Breast epithelium (tissue), 4 donors: ENCODE measurements around the gene LY6G6D. TPM values are rescaled to one million over a fixed set of nuclear protein-coding genes. Genes with fewer than 3 reads are reported as not detected.

Source experiments
- DNase-seq, 2 donors: peaks; one replicate each; pipeline ENCODE4 v3.0.0-alpha.2; 2019; ENCODE audit warnings: low spot score in 2 of 2
- H3K27ac ChIP-seq, 2 donors: fragments of 200-600 bp; sonication (generic) in 1 of 2; one replicate each; pipeline ENCODE4 v1.5.1; 2016 to 2019; ENCODE audit warnings: mild to moderate bottlenecking in 1 of 2
- H3K27me3 ChIP-seq, 2 donors: fragments of 200-600 bp; sonication (generic) in 1 of 2; one replicate each; pipeline versions ENCODE4 v1.5.1 to v1.6.0; 2017 to 2019; ENCODE audit warnings: control low read depth in 1 of 2, mild to moderate bottlenecking in 1 of 2
- H3K36me3 ChIP-seq: fragments of 200-600 bp; one replicate; pipeline ENCODE4 v1.5.1; 2019
- H3K4me1 ChIP-seq, 2 donors: fragments of 200-600 bp; sonication (generic); one replicate each; pipeline ENCODE4 v1.5.1; 2016 to 2019; ENCODE audit warnings: control low read depth in 1 of 2
- H3K4me3 ChIP-seq, 3 donors: fragments of 200-600 bp; sonication (generic); 1 replicate in 2 of 3; 2 replicates in 1 of 3; pipeline ENCODE4 v1.5.1; 2016 to 2019; ENCODE audit warnings: mild to moderate bottlenecking in 3 of 3, moderate library complexity in 2 of 3
- H3K9me3 ChIP-seq, 2 donors: fragments of 200-600 bp; sonication (generic) in 1 of 2; one replicate each; pipeline ENCODE4 v1.5.1; 2016 to 2019; ENCODE audit warnings: control low read depth in 1 of 2
- POLR2A ChIP-seq: fragments of 450-650 bp; IDR thresholded peaks from one replicate; pipeline ENCODE4 v1.6.1; 2016; ENCODE audit warnings: antibody characterized with exemption, mild to moderate bottlenecking, moderate library complexity
- POLR2AphosphoS5 ChIP-seq, 3 donors: sonication (generic); formaldehyde crosslinking; IDR thresholded peaks; one replicate each; pipeline ENCODE4 v1.6.1; 2017; ENCODE audit warnings: antibody characterized with exemption in 3 of 3
- intact Hi-C: fragments of 100-400 bp; cut with DNase I; formaldehyde crosslinking; loops from one replicate; pipeline ENCODE4 v1.15.1; 2023; ENCODE audit warnings: low total_unique reads
- total RNA-seq, 3 donors: library from RNA; depleted of rRNA; stranded (reverse); fragments of >200 nt; gene quantifications; one replicate each; pipeline ENCODE4 v1.1.0, GENCODE V29; 2016
- TF ChIP-seq, protein P1 (sequence below), 3 donors: fragments of 450-650 bp; IDR thresholded peaks; one replicate each; pipeline ENCODE4 v1.5.1; 2016 to 2017; ENCODE audit warnings: antibody characterized with exemption in 3 of 3, mild to moderate bottlenecking in 3 of 3, moderate library complexity in 3 of 3

The LY6G6D gene
- total RNA-seq, 3 donors from 2014 or later = not detected

DNA sequence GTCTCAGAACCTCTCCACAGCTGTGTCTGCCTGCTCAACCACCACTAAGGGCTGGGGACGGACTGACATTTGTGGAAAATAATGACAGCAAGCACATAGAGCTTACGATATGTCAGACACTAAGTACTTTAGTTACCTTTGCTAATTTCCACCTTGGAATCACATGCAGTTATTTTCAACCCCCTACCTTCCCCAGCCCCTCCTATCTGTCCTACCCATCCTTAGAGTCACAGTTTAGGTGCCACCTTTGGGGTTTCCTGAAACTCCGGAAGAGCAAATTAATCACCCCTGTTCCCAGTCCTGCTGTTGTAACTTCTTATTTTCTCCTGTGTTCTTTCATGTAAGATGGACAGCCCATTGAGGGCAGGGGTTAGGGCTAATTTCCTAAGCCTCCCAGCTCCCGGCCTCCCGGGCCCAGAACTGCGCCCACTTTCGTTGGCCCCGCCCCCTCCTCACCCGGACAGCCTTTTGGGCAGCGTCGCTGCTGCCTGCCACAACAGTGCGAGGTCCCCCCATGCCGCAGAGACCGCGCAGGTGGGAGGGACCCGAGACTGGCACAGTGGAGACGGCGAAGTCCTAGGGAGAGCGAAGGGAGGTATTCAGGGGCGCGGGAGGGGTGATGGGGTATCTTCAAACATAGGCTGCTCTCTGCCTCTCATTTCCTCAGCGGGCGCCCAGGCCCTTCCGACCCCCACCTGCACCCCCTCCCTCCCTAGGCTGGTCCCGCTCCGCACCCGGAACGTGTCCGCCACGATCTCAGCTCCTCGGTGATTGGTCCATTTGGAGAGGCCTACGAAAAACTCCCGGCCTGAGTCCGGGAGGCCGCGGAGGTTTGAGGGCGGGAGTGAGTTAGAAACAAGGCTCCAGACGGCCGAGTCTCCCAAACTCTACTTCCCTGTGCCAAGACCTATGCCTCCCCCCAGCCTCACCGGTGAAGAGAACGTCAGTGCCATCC, 12.8 kb downstream of the LY6G6D start:
- intact Hi-C loops = loop anchor here (5.0 kb wide), 1 partner anchor 104 kb away; no protein-coding TSS in a partner anchor
- no peak for DNase-seq
- Histone ChIP-seq H3K36me3 (peaks cover 6% of the 10 kb centered on the region), H3K4me3 (peak overlapping the region; percentile 82 to 92 (median 88)), H3K9me3 (no peaks in the 10 kb centered on the region), H3K27ac (peak overlapping the region; percentile 97 to 98), H3K27me3 (no peaks in the 10 kb centered on the region), H3K4me1 (peaks cover 0 to 5% of the 10 kb centered on the region in 2 donors)
- TF ChIP-seq, protein P1, sequence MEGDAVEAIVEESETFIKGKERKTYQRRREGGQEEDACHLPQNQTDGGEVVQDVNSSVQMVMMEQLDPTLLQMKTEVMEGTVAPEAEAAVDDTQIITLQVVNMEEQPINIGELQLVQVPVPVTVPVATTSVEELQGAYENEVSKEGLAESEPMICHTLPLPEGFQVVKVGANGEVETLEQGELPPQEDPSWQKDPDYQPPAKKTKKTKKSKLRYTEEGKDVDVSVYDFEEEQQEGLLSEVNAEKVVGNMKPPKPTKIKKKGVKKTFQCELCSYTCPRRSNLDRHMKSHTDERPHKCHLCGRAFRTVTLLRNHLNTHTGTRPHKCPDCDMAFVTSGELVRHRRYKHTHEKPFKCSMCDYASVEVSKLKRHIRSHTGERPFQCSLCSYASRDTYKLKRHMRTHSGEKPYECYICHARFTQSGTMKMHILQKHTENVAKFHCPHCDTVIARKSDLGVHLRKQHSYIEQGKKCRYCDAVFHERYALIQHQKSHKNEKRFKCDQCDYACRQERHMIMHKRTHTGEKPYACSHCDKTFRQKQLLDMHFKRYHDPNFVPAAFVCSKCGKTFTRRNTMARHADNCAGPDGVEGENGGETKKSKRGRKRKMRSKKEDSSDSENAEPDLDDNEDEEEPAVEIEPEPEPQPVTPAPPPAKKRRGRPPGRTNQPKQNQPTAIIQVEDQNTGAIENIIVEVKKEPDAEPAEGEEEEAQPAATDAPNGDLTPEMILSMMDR (IDR thresholded peaks at IDR 0.05) = no peak
- TF ChIP-seq POLR2AphosphoS5 (IDR thresholded peaks at IDR 0.05) (no peak), POLR2A (no peak)

DNA sequence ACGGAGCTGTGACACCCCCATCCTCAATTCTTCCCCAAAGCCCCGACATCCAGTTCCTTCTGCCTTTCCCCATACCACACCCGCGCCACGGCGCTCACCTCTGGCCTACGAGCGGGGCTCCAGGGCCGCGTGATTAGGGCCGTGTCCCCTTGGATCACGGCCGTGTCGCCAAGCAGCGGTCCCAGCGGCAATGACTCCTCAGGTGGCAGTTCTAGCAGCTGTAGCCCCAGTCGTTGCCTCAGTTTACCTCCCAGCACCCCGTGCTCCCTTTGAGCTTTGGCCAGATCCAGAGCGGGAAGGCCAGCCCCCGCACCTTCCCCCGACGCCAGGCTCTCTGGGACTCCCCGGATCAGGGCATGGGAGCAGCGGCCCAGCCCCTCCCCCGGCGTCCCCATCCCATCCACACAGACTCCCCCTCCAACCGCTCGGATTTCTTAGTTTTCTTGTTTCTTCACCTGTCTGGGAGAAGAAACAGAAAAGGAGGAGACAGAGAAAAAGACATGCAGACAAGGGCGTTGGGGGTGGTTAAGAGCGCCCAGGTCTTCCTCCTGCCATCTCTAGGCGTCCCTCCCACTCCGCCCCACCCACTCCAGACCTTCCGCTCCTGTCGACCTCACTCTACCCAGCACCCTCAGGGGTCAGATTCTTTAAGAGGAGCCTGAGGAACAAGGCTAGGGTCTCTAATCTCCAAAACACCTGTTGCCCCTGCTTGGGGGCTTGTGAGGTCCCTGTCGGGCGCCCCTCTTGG, 13.8 kb downstream of the LY6G6D start, which contains the start of gene DDAH2:
Gene DDAH2 (minus strand): TSS at position 533 of the 748 bp plus-strand sequence. CDS start 138 bp downstream, at position 395.
- Histone ChIP-seq H3K4me1 (peaks cover 0 to 5% of the 10 kb centered on the region in 2 donors), H3K27ac (peak within 1 kb of the TSS; percentile 97 to 98), H3K4me3 (peak within 1 kb of the TSS; percentile 82 to 92 (median 88)), H3K36me3 (peaks cover 6% of the 10 kb centered on the region), H3K27me3 (no peaks in the 10 kb centered on the region), H3K9me3 (no peaks in the 10 kb centered on the region)
- no peak for DNase-seq
- intact Hi-C loops = loop anchor here (5.0 kb wide), 1 partner anchor 103 kb away; no protein-coding TSS in a partner anchor
- TF ChIP-seq POLR2A = no peak
- no peak for TF ChIP-seq POLR2AphosphoS5 (IDR thresholded peaks at IDR 0.05)
- TF ChIP-seq, protein P1 (IDR thresholded peaks at IDR 0.05) = no peak

DNA sequence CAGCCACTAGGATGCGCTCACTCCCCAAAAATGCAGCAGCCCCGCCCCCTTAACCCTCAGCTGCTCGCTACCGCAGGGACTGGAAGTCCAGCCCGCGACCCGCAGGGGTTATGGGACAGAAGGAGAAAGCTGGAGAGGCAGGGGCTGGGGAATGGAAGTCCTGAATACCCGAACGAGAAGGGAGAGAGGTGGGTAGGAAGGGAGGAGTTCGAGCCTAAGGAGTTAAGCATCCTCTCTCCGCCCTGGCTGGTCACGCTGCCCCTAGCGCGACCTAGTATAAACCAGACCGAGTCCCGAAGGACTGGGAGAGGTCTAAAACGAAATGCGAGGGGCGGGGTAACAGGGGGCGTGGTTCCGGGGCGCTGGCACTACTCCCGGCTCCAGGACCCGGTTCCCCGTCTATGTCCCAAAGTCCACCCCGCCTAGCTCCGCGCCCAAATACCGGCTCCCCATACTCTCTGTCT, 14.4 kb downstream of the LY6G6D start:
- peak overlapping the region; percentile 82 to 92 (median 88) for H3K4me3 ChIP-seq
- H3K9me3 ChIP-seq = no peaks in the 10 kb centered on the region
- intact Hi-C loops = loop anchor here (5.0 kb wide), 1 partner anchor 103 kb away; no protein-coding TSS in a partner anchor
- peak; percentile 91 to 95 for DNase-seq
- H3K36me3 ChIP-seq = peaks cover 6% of the 10 kb centered on the region
- no peaks in the 10 kb centered on the region for H3K27me3 ChIP-seq
- peak overlapping the region; percentile 97 to 98 for H3K27ac ChIP-seq
- peaks cover 6 to 11% of the 10 kb centered on the region in 2 donors for H3K4me1 ChIP-seq
- TF ChIP-seq POLR2AphosphoS5 (IDR thresholded peaks at IDR 0.05) (peak; percentile 89 to 90 (median 89)), POLR2A (peak; percentile 28)
- TF ChIP-seq, protein P1 (IDR thresholded peaks at IDR 0.05) = peak; percentile 60 to 82 (median 65)

- H3K27me3 ChIP-seq = no peaks in the 10 kb centered on the region
- H3K36me3 ChIP-seq = peaks cover 6% of the 10 kb centered on the region
- peaks cover 9 to 11% of the 10 kb centered on the region in 2 donors for H3K4me1 ChIP-seq
- peak overlapping the region; percentile 82 to 92 (median 88) for H3K4me3 ChIP-seq
- DNase-seq = peak; percentile 73 to 82
- intact Hi-C loops = loop anchor here (5.0 kb wide), 1 partner anchor 102 kb away; no protein-coding TSS in a partner anchor
- TF ChIP-seq, protein P1 (IDR thresholded peaks at IDR 0.05) = no peak
- TF ChIP-seq POLR2A (peak; percentile 32), POLR2AphosphoS5 (IDR thresholded peaks at IDR 0.05) (peak in 1 of 3 donors; percentile 22)
- H3K27ac ChIP-seq = peak overlapping the region; percentile 97 to 98
- no peaks in the 10 kb centered on the region for H3K9me3 ChIP-seq
Measured at GRCh38 chr6:31729979-31730630, 15.0 kb downstream of the LY6G6D start.
